GM06990 (cell line): ENCODE data around the gene NEK6.

Experiments
- DNase-seq: peaks from one replicate; pipeline ENCODE4 v3.0.0-alpha.2; 2011; ENCODE audit not compliant: insufficient read length; ENCODE audit errors: extremely low read depth
- H3K27me3 ChIP-seq: replicated peaks from 2 replicates; pipeline ENCODE4 v1.6.0; 2011; ENCODE audit warnings: low read length; ENCODE audit not compliant: control insufficient read depth, insufficient read depth
- H3K36me3 ChIP-seq: 2 replicates; pipeline ENCODE4 v1.5.1; 2011; ENCODE audit warnings: low read length; ENCODE audit not compliant: control insufficient read depth, insufficient read depth
- H3K4me3 ChIP-seq: replicated peaks from 2 replicates; pipeline ENCODE4 v1.5.1; 2011; ENCODE audit warnings: low read depth, mild to moderate bottlenecking, control low read depth, low read length
- CTCF ChIP-seq: IDR thresholded peaks from 2 replicates; pipeline ENCODE4 v1.5.1; 2011; ENCODE audit warnings: low read length, control low read depth, mild to moderate bottlenecking, inconsistent platforms; ENCODE audit not compliant: insufficient read depth, poor library complexity, severe bottlenecking

Gene NEK6

DNA sequence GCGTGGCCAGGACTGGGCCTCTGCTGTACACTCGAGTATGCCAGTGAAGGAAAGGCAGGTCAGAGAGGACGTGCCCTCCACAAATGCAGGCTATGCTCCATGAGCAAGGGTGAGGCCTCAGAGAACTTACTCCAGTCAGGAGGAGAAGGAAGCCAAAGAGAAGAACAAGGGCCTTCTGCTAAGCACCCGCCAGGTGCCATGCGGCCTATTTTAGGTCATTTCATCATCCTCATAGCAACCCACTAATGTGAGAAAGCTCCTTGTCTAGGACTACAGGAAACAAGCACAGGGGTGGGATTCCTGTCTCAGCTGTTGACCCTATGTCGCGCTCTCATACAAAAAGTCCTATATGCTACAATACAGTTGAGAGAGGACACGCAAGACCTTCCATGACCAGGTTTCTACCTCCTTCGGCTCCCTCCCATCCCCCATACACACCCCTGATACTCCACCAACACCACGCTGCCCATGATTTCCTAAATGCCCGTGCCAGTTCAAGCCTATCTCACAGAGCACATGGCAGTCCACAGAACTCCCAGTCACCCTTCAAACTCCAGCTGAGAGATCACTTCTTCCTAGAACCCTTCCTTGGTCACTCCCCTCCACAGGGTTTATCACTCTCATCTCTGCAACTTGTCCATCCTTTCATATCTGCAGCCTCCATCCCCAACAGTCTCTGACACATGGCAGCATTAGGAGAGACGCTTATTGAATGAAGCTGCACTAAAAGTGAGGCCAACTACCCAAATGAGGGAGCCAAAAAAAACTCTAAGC, 130.7 kb downstream of the NEK6 start:
- DNase-seq = no peak
- no peak overlapping the region for H3K4me3 ChIP-seq
- H3K36me3 ChIP-seq = peaks cover 3% of the 10 kb centered on the region
- H3K27me3 ChIP-seq = no peaks in the 10 kb centered on the region
- no peak for TF ChIP-seq CTCF

- H3K36me3 ChIP-seq = peaks cover 2% of the 10 kb centered on the region
- TF ChIP-seq CTCF = no peak
- no peak overlapping the region for H3K4me3 ChIP-seq
- no peak for DNase-seq
- H3K27me3 ChIP-seq = no peaks in the 10 kb centered on the region
Observed at GRCh38 chr9:124389146-124389939, 131.6 kb downstream of the NEK6 start.

DNA sequence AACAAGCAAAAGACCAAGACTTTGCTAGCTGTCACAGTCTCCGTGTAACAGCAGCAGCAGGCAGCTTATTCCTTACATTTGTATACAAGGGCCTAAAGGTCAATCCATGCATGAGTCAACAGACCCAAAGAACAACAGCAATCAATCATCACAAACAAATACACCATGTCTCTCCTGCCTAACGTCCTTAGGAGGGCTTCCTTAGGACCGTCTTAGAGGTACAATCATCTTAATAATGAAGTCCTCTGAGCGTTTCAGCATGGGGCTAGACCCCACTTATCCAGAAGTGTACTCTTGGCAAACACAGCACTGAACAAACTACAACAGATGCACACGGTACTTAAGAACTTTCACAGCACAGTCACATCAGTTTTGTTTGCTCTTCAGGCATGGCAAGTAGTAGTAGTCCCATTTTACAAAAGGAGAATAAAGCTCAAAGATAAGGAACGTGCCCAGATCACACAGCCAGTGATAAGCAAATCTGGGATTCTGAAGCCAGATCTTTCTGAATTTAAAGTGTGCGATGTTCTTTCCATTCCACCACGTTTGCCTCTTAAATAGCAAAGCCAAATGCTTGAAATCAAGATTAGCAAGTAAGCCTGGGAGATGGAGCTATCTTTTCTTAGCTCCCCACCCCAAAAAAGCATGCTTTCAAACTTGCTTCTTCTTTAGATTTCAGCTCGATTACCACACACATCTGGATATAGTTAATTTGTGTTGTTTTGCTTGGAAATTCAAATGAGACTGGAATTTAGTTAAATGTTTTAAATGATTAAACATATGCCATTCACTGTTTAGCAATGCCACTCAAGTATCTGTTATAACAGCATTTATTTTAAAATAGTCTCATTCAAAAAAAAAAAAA, 133.3 kb downstream of the NEK6 start:
- Histone ChIP-seq H3K4me3 (no peak overlapping the region), H3K36me3 (peaks cover 6% of the 10 kb centered on the region), H3K27me3 (no peaks in the 10 kb centered on the region)
- TF ChIP-seq CTCF = no peak
- no peak for DNase-seq

- no peak for TF ChIP-seq CTCF
- H3K36me3 ChIP-seq = peaks cover 7% of the 10 kb centered on the region
- H3K27me3 ChIP-seq = no peaks in the 10 kb centered on the region
- no peak overlapping the region for H3K4me3 ChIP-seq
- DNase-seq = no peak
Observed at GRCh38 chr9:124392254-124392870, 134.6 kb downstream of the NEK6 start.

- no peak overlapping the region for H3K4me3 ChIP-seq
- DNase-seq = no peak
Observed at GRCh38 chr9:124392871-124393460, 135.2 kb downstream of the NEK6 start.

More at GRCh38 chr9:124392871-124393460, 135.2 kb downstream of the NEK6 start:
- peak; percentile 33 for TF ChIP-seq CTCF
- Histone ChIP-seq H3K36me3 (peaks cover 7% of the 10 kb centered on the region), H3K27me3 (no peaks in the 10 kb centered on the region)
